HG02840 (cell line): ENCODE data around the gene SH2B3.
A peak's percentile ranks its signal among the peaks of the same experiment; 100 is the strongest.
"Not testable (repeated sequence)": the region's sequence is repeated elsewhere in the genome, so short reads cannot be mapped to it uniquely, and the experiment has no call there.

Experiments used
- ATAC-seq: cut with Tn5 transposase; IDR thresholded peaks from one replicate; pipeline ENCODE4 v1.9.1; 2021; ENCODE audit warnings: mild to moderate bottlenecking, moderate library complexity, moderate number of reproducible peaks; ENCODE audit not compliant: unreplicated experiment, low FRiP score

SH2B3 gene

DNA sequence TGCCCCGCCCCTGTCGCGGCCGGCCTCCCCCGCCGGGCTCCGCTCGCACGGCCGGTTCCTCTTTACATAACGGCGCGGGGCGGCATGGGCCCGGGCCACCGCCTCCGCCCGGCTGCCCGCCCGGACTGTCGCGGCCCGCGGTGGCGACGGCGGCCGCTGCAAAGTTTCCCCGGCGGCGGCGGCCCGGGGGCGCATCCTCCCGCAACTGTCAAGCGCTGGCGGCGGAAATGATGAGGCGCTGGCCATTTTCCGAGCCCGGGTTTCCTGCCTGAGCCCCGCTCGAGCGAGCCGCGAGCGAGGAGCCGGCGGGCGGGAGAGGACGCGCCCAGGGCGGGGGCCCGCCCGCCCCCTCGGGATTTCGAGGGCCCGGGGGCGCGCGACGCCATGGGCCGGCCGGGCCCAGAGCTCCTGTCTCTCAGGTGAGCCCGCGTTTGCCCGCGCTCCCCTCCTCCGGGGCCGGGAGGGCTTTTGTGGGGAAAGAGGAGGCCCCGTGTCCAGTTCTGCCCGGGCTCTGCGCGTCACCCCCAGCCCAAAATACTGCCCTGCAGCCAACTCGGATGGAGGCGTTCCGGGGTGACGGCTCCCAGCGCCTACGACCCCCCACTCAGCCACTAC, at the start of gene SH2B3:
TSS of gene SH2B3 (plus strand) at position 65 of the 615 bp plus-strand sequence. CDS start 12,223 bp downstream, outside the sequence.
- peak; percentile 10 for ATAC-seq

- no peak for ATAC-seq
These were observed 46.4 kb upstream of the SH2B3 start for GRCh38 chr12:111359231-111359913.

GRCh38 chr12:111359914-111360276, 45.8 kb upstream of the SH2B3 start:
- no peak for ATAC-seq

GRCh38 chr12:111360325-111360930, 45.3 kb upstream of the SH2B3 start:
- no peak for ATAC-seq

- ATAC-seq = no peak
These were observed 44.5 kb upstream of the SH2B3 start for GRCh38 chr12:111361073-111361716.

DNA sequence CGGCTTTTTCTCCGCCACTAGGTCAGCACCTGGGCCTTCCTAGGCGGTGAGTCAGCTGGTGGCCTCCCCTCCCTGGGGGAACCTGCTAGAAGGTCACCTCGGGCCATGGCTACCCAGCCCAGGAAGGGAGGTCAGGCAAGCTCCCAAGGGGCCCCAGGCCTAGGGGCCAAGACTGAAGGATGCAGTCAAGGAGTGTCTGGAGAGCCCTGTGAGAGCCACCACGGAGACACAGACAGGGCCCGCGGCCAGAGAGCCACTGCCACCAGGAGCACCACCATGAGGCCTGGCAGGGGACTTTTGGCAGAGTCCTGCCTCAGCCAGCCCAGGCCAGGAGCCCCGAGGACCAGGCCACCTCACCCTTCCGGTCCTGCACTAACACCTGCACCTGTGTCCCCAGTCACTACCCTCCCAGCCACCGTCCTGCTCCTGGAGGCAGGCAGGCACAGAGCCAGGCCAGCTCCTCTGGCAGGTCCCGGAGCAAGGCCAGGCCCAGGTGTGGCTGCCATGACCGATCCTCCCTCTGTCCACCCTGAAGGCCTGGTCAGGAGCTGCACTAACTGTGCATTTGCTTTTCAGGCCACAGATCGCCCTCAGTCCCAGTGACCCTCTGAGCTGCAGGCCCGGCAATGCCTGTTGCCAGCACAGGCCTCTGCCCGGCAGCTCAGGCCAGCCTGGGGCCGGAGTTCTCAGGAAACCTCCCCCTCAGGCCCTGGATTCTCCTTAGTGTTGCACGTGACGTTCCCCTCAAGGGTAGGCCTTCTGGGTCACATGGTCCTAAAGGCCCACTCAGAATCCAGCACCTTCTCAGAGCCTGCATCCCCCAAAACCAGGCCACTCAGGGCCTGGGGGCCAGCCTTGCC, 43.8 kb upstream of the SH2B3 start:
- ATAC-seq = no peak

DNA sequence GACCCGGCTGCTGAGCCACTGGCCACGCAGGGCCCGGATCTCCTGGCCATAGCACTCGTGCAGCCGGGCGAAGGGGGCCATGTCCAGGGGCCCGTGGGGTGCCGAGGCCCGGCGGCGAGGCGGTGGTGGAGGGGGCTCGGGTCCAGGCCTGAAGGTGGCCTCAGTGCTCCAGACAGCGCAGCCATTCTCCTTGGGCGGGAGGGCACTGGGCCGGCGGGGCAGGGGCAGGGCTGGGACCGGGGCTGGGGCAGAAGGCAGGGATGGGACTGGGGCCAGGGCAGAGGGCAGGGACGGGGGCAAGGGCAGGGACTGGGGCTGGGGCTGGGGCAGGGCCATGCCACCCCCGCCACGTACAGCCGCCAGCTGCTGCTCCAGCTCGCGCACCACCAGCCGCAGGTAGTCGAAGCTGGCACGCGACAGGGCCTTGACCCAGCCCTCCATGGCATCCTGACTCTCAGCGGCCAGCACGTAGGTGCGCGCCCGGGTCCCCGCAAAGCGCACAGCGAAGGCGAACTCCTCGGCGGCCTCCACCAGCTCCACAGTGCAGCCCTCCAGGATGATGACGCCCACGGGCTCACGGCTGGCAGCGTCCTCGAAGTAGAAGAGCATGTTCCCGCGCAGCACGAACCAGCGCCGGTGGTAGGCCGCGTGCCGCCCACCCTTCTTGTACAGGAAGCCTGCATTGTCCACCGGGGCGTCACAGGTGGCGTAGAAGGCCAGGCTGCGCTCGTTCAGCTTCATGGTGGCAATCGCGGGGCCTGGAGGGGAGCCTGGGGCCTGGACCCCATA, 42.8 kb upstream of the SH2B3 start:
- no peak for ATAC-seq

DNA sequence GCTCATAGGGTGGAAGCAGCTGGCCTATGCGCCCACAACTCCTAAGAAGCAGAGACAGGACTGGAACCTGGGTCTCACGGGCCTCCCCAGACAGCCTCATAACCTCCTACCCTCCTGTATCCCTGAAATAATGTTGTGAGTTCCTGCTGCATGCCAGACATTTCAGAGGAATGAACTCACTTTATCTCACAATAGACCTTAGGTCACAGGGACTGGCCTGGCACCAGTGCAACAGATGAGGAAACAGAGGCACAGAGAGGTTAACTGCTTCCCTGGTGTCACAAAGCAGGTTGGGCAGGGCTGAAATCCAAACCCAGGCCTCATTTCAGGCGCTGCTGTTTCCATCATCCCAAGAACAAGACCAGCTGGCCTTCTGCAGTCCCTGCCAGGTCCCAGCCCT, 42.1 kb upstream of the SH2B3 start:
- no peak for ATAC-seq

- no peak for ATAC-seq
These were observed 39.6 kb upstream of the SH2B3 start for GRCh38 chr12:111366075-111366474.

GRCh38 chr12:111366583-111366982, 39.1 kb upstream of the SH2B3 start:
- no peak for ATAC-seq

- no peak for ATAC-seq
These were observed 38.0 kb upstream of the SH2B3 start for GRCh38 chr12:111367661-111368221.

GRCh38 chr12:111368291-111368787, 37.4 kb upstream of the SH2B3 start:
- no peak for ATAC-seq

DNA sequence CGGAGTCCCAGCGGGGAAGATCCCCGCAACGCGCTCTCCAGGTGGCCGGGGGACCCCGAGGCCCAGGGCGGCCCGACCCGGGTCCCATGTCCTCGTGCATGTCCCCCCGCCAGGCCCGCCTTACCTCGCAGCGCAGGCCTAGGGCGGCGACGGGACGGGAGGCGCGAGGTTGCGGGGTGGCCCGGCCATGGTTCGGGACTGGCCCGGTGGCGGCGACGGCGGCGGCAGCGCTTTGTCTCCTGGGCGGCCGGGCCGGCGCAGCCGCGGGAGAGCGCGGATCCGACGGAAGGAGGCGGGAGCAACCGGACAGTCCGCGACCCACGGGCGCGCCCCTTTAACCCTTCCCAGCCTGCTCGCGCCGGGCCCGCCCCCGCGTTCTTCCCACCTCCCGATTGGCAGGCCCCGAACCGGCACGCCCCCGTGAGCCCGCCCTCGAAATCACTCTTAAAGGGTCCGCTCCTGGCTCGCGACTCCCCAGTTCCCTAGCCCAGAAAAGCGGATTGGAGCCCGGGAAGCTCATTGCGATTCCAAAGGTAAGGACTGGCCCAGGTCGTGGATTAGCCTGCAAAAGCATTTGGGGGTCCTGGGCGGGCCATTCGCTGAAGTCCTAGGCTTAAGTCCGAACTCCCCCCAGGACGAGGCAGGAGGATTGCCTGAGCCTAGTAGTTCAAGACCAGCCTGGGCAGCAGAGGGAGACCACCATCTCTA, 36.8 kb upstream of the SH2B3 start, which contains the start of gene PHETA1:
TSS of gene PHETA1 (minus strand) at position 308 of the 708 bp plus-strand sequence. CDS start 5,668 bp downstream, outside the sequence.
- ATAC-seq = peak; percentile 94

DNA sequence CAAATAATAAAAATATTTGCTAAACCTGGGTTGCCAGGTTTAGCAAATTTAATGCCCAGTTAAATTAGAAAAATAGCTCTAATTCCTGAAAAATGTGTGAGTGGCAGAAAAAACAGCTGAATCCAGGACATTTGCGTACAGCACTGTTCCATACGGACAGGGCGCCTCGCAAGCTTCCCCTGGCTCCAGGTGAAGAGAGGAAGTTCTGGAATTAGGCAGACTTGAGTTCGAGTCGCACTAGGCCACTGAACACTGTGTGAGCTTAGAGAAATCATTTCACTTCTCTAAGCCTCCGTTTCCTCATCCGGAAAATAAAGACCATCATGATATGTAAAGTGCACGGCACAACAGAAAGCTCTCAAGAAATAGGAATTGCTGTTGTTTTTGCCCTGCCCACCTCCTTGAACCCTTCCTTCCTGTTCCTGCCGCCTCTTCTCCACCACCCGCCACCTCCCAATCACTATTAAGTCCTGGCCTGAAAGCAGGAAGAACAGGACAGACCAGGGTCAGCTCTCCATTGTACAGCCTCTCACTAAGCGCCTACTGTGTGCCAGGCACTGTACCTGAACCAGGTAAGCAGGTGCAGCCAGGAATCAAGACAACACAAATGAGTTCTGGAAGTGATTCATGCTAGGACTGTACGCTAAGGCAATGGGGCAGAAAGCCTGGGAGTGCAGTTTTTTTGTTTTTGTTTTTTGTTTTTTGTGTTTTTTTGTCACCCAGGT, 36.1 kb upstream of the SH2B3 start:
- no peak for ATAC-seq

- not testable (repeated sequence) for ATAC-seq
These were observed 32.5 kb upstream of the SH2B3 start for GRCh38 chr12:111373231-111373630.

DNA sequence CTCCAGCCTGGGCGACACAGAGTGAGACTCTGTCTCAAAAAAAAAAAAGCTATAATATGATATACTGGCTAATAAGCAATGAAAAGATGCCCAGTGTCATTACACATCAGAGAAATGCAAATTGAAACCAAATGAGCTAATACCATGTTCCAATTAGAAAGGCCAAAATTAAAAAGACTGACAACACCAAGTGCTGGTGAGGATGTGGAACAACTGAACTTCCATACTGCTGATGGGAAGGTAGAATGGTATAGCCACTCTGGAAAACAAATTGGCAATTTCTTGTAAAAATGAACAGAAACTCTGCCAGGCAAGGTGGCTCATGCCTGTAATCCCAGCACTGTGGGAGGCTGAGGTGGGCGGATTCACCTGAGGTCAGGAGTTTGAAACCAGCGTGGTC, 28.3 kb upstream of the SH2B3 start:
- no peak for ATAC-seq

DNA sequence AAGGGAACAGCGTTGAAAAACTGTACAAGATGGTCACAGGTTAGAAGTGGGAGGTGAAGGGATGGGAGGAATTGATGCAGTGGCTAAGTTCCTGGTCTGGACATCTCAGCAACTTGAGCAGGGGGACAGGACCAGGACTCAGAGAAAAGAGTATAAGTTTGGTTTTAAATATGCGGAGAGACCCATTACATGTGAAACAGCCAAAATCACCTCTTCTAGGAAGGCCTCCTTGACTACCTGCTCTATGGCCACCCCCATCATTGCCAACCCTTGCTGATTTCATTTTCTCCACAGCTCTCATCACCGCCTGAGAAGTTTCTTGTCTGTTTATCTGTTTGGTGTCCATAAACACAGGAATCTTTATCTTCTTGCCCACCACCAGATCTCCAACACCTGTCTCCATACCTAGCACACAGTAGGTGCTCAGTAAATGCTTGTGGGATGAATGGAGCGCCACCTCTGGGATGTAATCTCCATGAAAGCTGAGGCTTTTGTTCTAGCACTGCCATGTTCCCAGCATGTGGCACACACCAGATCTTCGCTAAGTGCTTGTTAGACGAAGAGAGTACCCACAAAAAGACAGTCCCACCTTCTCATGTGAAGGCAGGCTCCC, 25.7 kb upstream of the SH2B3 start:
- ATAC-seq = no peak
